ENCODE measurements around the gene CCDC149.

The CCDC149 gene

DNA sequence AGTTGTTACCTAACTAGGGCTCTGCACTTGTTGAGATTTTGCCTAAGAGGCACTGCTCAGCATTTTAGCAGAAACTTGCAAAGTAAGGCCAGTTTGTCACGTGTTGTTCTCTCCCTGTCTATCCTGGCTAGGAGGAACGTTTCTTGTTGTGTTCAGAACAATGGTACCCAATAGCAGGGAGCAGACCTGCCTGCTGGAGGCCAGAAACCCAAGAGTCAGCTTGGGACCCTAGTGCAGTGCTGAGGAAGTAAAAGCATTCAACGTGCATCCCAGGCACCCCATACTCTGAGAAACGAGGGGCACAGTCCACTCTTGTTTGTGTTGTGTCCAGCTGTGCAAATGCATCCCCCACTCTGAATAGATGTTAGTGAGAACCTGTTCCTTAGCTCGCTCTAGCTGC is 75.1 kb downstream of the CCDC149 start:
- no peak for DNase-seq

DNA sequence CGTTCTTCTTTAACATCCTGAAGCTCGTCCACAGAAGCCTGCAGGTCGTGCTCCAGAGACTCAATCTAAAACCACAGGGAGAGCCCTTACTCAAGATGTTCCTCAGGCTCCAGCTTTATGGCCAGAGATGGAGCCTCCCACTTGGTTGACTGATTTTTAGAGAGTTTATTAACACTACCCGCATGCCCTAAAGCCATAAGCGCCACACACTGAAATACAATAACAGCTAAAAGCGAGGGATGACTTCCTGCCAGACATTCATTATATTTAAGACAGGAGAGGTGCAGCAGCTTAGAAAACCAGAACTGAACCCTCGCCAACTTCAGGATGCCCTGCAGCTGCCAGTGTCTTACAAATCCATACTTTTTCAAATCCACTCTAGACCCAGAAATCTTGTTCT is 75.5 kb downstream of the CCDC149 start:
- no peak for DNase-seq

DNA sequence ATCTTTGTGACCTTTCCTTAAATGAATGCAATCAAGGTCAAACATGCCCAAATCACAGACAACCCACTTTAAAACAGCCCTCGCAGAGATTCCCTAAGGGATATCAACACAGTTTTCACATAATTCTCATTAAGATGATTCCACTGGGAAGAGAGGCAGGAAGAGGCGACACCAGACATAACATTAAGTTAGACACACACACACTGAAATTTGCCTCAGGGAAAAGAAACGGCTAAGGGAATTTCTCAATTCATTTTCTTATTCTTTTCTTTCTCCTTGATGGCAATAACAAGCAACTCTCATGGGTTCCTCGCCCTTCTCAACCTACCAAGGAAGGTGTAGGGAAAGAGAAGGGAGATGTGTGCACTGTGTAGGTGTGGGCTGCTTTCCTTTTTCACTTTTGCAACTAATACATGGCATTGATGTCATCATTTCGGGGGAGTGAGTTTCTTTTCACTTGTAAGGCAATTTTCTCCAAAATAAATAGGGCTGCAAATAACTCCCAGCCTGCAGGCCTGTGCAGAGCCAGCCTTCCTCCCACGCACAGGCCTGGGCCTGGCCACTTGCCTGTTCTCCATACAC is 76.1 kb downstream of the CCDC149 start:
- no peak for DNase-seq

DNA sequence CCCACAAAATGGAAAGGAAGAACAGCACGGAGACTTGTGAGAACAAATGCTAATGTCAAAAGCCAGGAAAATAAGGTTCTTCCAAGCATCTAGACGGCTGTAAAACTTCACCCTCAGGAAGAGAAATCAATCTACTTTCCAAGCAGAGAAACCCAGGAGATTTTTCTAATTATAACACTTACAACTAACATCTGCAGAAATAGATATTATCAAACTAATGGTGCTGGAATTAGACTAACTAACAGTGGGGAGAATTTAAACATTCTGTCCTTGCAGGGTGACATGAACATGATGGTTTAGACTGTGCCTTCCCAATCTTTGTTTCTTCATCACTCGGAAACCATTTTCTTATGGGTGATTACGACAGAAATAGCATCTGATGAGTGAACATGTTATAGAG is 77.1 kb downstream of the CCDC149 start:
- no peak for DNase-seq

DNA sequence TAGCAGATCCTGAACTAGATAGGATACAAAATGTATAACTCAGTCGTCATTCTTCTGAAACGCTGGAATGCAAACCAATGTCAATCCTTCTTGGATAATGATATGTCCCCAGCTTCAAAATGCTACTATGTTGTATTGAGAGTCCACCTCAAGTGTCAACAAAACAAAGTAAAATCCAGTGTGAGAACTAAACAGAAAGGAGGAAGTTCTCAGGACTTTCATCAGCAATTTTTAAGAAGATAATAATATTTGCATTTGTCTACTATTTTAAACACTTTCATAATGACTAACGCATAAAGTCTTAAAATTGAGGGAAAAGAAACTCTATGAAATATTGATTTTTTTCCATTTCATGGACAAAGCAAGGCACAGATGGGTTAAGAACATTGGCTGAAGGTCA is 81.2 kb downstream of the CCDC149 start:
- no peak for DNase-seq

DNA sequence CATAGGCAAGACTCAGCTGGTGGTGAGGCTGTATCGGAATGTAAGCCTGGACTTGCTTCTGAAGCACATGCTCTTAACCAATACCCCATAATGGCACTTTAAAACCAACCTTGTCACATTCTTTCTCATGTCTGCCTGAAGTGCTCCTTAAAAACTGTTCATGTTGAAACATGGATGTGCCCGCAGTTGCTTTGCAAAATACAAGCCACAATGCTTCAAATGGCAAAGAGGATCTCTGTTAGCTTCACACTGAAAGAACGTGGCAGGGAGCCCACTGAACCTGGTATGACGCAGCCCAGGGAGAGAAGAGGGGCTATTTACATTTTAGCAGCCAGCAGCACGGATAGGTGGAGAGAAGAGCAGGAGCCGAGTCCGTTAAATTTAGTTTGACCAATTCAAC is 88.1 kb downstream of the CCDC149 start:
- no peak for DNase-seq

DNA sequence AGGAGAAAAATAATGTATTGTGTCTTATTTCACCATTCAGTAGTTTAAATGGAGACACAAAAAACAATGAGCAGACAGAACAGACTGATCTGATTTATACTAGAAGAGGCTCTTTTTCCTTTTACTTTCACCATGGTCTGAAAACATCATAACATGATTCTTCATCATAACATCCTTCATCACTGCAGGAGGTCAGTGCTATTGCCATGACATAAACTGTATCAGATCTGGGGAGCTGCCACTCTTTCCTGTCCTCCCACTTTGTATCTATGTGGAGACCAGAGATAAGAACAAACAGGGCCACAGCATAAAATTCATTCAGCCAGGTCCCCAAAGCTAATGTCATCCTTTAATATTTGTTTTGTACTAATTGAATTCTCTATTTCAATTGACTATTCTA is 92.3 kb downstream of the CCDC149 start:
- DNase-seq, result no peak

DNA sequence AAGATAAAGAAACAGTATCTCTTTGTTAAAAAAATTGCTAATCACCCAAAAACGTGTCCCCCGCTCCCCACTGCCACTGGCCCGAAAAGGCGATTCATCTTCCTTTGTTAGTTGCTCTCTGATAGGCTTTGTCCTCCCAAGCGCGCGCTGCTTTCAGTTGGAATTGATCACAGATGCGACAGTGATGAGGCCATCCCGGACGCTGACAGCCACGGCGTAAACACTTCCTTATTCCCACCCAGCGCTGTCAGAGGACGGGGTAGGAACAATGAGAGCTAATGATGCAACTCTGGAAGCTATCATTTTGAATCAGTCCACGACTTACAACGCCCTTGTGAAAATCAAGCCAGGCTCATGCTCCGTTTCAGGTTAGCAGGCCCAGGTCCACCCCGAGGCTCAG is 96.0 kb downstream of the CCDC149 start:
- DNase-seq, result no peak

DNA sequence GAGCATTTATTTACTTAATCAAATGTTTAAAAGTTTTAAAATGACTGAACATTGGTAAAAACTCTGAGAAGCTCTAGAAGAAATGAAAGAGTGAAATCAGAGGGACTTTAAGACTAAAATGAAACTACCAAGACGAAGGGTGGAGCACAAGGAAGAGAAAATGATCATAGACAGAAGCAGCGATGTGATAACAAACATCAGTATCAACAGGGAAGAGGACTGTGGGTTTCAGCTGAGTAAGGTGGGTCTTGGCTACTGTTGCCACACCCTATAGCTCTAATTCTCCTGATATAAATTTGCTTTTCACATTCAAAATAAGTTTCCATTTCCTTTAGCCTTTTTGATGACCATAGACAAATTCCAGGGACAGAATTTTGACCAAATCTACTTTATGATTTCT is 99.1 kb downstream of the CCDC149 start:
- DNase-seq, result no peak

DNA sequence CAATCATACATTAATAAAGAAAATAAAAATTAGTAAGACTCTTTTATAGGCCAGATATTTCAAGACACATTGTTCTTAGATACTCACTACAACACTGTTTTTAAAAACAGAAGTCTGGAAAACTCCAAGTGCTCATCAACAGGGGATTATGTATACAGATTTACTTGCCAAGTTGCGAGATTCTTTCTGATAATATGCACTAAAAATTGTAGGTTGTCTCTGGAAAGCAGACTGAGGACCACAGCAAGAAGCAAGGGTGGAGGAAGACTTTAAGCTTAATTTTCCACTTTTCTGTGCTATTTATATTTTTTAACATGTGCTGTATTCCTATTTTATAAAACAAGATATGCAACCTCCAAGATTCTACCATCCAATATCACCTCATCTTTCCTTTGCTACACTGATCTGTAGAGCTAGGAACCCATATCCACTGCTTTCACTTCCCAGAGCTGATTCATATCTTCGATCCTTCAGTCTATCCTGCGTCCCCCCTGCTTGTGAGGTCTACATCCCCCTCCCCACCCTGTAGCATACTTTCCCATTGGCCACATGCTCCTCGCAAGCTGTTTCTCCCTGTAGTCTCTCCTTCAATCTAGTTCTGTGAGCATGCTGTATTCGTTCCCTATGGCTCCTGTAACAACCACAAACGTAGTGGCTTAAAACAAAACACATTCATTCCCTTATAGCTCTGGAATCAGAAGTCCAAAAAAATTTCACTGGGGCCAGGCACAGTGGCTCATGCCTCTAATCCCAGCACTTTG is 101.8 kb downstream of the CCDC149 start:
- no peak for DNase-seq

DNA sequence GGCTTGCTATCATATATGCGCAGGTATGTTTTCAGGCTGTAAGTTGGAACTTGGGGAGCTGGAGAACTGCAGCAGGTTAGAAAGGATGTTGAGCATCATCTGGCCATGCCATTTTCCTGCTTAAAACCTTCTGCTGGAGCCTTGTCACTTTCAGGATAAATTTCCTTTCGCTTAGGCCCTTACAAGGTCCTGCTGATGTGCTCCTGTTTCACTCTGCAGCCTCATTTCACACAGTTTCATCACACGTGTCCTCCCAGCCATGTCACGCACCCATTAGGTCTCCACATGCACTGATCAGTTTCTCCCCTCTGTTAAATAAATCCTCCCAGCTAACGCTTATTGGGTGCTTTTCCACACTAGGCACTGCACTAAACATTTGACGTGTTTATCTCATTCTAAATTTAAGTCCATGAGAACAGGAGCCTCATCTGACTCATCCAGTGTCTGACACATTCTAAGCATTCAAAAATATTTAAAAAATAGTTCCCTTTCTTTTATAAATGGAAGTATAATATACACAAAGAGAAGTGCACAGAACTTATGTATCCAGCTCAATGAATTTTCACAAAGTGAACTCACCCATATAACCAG is 102.9 kb downstream of the CCDC149 start:
- no peak for DNase-seq

DNA sequence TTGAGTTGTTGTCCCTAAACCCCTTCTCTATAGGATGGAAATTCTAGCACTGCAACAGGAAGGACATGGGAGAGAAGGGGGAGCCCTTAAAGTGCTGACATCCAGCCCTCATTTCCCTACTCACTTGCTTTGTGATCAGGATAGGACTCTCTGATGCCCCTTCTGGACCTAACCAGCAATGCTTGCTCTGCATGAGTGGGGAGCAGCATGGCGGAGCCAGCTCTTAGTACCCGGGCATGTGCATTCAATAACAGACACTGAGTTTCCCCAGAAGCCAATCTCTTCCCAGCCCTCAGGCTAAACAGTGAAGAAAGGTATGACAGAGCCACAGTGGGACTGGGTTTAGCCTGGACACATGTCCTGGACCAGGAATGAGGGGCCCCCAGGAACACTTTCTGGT is 103.5 kb downstream of the CCDC149 start:
- DNase-seq, result no peak

DNA sequence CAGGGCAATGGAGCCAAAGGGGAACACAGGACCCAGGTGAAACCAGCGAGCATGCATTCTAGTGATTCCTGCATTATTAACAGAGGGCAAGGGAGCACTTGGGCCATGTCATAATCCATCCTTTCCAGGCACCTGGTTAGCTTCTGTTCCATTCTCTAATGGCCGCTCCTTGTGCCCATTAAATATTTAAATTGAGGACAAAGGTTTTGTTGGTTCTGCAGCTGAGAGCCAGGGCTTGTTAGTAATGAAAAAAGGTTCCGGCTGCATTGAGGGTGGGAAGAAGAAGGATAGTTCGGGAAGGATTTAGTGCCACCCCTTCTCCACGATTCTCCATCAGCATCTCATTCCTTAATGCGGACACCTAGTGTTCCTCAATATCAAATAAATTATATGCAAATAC is 103.9 kb downstream of the CCDC149 start:
- DNase-seq, result no peak

DNA sequence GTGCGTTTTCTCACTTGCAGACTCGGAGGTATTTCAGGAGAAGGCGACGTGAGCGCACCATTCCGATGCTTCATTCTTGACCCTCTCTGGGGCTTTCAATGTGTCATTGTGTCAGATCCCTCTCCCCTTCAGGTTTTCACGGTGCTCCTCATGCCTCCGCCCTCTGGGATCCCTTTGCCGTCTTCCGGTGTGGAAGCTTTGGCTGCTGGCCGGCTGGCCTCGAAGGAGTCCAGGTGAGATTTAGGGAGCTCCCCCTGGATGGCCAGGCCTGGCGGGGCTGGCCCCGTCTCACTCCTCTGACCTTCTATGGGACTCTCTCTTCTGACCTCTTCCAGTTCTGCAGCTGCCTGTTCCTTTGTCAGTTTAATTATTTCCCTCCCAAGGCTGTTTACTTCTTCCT is 104.6 kb downstream of the CCDC149 start:
- DNase-seq, result no peak

DNA sequence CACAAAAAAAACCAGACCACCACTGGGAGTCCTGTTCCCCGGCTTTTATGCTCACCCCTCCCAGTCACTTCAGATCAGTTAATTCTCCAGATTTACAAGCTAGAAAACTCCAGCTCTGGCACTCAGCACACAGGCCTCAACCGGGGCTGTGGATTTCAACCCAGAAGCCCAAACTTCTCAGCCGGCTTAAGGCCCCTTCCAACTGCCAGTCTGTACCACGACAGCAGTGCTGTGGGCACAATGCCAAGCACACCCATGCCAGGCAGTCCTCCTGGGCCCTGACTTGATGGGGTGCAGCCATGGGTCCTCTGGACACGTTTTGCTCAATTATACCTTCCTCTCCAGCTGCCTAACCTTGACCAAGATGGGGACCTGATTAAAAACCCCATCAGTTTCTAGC is 105.2 kb downstream of the CCDC149 start:
- DNase-seq, result no peak

DNA sequence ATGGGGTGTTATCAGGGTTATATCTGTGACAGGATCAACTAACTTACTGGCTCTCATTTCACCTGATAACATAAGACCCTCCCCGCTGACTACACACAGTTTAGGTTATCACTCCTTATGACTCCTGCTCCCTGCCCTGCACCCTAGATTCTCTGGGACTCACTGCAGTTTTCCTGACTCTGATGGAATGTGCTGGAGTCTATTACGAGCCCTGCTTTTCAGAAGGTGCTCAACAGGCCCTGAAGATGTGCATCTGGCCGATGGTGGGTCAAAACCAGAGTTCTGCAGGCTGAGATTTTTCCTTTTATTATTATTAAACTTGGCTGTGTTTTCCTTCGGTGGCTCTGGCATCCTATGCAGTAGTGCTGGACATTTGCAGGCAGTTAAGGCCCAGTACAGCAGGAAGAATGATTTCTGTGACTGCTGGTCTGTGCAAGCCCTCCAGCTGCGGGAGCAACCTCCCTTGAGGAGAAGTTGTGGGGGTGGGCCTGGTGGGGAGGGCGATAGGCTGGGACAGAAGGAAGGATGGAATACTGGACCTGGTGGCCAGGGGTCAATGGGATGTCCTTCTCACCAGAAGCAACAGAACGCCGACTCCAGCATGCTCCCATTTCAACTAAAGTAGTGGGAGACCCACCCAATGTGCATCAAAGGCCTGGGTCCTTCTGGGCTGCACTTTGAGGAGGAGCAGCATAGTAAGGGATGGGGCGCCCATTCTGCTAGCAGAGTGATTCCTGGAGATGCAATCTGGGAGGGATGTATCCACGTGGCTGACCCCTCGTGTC is 106.4 kb downstream of the CCDC149 start:
- no peak for DNase-seq

DNA sequence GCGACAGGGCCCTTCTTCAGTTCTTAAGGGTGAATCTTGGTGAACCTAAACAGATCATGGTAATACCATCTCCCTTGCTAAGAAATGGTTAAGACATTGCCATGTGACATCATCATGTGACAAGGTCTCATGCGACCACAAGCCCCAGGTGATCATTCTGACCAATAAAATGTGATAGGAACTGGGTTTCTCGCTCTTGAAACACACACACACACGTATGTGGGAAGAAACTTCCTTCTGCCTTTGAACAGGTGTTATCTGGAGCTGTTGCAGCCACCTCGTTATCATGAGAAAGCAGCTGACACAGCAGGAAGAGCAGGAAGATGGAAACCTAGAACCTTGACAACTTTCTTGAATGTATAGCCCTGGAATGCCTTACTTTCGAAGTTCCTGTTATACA is 107.3 kb downstream of the CCDC149 start:
- no peak for DNase-seq

DNA sequence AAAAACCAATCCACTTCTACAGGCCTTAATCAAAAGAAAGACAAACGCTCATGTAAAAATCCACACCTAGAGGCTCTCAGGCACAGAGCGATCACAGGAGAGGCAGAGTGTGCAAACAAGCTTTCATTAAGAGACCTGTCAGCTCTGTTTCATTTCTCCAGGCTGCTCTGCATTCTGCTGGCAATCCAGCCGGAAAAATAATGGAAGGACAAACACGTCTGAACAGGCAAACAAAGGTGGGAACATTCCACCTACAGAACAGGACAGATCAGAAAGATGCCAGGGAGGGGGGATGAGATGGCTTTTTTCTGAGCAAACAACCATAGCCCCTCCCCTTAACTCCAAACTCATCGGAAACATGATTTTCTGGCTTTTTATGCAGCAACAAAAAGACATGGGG is 107.8 kb downstream of the CCDC149 start:
- no peak for DNase-seq

DNA sequence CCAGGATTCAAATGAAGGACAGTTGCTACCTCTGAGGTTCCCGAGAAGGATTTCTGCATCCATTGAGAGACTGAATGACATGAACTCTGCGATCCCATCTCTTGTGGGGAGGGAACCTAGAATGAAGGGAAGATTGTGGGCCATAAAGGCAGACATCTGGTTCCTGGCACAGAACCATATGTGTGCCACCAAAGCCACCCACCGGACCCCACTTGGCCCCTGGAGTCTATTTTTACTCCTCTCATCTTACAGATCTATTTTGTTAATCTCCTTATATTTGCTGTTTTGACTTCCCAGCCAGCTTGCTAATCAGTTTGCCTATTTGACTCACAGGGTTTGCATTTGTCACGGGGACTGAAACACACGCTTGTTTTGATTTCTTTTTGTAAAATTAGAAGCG is 110.2 kb downstream of the CCDC149 start:
- no peak for DNase-seq

DNA sequence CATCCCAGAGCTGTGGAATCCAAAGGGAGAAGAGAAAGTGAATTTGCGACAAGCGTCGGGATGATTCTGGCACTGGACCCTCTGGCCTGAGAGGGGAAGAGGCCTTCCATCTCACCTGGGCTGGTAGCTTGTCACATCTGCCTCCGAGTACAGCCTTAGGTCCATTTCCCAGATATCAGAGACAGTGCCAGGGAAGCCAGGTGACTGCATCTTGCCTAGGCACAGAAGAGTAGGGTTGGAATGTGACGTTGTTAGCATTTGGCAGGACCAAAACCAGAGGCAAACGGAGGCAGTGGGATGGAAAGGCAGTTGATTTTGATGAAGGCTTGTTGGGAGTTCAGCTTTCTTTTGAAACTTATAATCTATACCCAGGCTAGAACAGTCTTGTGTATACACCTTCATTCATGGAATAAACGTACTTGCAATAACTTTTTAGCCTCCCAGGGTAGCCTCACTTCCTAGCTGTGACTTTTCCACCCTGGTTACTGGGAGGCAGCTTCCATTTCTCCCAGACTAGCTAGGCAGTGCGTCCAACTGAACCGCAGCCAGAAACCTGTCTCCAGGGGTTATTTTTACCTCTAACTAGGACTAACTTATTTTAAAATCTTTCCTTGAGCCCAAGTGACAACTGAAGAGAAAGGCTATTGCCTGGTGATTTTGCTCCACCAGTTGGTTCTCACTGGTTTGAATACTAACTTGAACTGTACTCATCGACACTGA is 111.5 kb downstream of the CCDC149 start:
- no peak for DNase-seq

DNA sequence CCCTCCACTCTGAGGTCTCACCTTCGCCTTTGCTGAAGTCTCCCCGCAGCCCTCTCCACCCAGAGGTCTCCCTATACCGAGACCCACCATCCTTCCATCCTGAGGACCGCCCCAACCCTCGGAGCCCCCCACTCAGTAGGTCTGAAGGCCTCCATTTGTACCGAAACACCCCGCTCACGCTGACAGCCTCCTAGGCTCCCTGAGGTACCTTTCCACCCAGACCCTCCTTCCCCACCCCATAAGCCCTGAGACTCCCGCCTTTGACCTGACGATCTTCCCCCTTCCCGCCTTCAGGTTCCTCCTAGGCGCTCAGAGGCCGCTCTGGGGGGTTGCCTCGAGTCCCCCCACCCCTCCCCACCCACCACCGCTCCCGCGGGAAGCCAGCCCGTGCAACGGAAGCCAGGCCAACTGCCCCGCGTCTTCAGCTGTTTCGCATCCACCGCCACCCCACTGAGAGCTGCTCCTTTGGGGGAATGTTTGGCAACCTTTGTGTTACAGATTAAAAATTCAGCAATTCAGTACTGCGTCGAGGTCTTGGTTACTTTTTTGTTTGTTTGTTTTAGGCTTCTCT is 112.4 kb downstream of the CCDC149 start:
- DNase-seq, result no peak

DNA sequence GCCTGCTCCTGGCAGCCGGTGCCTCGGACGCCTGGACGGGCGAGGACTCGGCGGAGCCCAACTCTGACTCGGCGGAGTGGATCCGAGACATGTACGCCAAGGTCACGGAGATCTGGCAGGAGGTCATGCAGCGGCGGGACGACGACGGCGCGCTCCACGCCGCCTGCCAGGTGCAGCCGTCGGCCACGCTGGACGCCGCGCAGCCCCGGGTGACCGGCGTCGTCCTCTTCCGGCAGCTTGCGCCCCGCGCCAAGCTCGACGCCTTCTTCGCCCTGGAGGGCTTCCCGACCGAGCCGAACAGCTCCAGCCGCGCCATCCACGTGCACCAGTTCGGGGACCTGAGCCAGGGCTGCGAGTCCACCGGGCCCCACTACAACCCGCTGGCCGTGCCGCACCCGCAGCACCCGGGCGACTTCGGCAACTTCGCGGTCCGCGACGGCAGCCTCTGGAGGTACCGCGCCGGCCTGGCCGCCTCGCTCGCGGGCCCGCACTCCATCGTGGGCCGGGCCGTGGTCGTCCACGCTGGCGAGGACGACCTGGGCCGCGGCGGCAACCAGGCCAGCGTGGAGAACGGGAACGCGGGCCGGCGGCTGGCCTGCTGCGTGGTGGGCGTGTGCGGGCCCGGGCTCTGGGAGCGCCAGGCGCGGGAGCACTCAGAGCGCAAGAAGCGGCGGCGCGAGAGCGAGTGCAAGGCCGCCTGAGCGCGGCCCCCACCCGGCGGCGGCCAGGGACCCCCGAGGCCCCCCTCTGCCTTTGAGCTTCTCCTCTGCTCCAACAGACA is 113.1 kb downstream of the CCDC149 start:
- no peak for DNase-seq

Measured in NCI-H1694 (cell line).